ENCODE results near the gene CCNC.

Gene CCNC

GRCh38 chr6:99548706-99549105, 19.8 kb downstream of the CCNC start:
- DNase-seq (ENCODE audit: low read depth in 3 of 3) = no peak

DNA sequence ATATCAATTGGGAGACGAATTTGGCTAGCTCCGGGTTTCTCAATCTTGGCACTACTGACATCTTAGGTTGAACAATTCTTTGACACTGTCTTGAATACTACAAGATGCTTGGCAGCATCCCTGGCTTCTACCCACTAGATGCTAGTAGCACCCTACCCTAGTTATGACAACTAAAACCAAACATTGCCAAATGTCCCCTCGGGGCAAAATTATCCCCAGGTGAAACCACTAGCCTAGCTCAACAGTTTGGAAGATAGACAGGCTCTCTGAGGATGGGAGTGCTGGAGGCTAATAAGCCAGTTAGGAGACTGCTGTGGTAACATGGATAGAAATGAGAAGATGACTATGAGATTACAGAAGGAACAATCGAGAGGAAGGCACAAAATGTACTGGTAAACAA, 20.9 kb downstream of the CCNC start:
- DNase-seq (ENCODE audit: low read depth in 3 of 3) = no peak

DNA sequence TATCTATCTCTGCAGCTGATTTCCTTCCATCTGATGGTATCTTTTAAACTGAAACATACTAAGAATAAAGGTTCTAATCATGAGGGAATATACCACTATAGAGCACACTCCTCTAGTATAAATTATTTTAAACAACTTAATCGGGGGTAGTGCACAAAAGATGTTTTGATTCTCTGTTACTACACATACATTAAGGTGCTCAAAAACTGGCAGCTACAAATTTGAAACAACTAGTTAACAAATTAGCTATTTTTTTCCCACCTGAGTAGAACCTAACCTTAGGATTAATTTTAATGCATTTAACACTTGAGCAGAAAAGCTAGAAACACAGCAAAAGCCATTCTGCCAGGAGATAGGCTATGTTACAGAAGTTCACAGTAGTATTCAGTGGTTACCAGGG, 23.0 kb downstream of the CCNC start:
- DNase-seq (ENCODE audit: low read depth in 3 of 3) = no peak

GRCh38 chr6:99543968-99544367, 24.5 kb downstream of the CCNC start:
- DNase-seq (ENCODE audit: low read depth in 3 of 3) = no peak

GRCh38 chr6:99530627-99531026, 37.8 kb downstream of the CCNC start:
- DNase-seq (ENCODE audit: low read depth in 3 of 3) = no peak

- DNase-seq (ENCODE audit: low read depth in 3 of 3) = no peak
These were observed 45.9 kb downstream of the CCNC start for GRCh38 chr6:99522531-99522930.

- DNase-seq (ENCODE audit: low read depth in 3 of 3) = no peak
These were observed 46.8 kb downstream of the CCNC start for GRCh38 chr6:99521633-99522151.

GRCh38 chr6:99520855-99521632, 47.4 kb downstream of the CCNC start:
- DNase-seq (ENCODE audit: low read depth in 3 of 3) = peak; percentile 33 to 42 (median 34)

GRCh38 chr6:99519446-99519845, 49.0 kb downstream of the CCNC start:
- DNase-seq (ENCODE audit: low read depth in 3 of 3) = no peak

DNA sequence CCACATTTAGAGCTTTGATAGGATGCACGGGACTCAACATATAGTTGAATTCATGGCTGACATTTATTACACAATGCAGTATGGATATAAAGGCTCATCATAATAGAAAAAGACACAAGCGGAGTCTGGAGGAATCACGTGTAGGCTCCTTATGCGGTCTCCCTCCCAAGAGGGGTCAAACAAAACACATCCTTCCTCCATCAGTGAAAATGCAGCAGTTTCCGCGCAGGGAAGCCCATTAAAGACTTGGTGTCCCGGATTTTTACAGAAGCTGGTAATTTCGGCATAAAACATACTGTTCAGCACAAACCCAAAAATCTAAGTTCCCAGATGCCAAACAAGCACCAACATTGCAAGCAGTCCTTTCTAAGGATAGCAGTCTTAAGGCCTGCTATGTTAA, 54.4 kb downstream of the CCNC start:
- no peak for DNase-seq (ENCODE audit: low read depth in 3 of 3)

GRCh38 chr6:99512033-99512432, 56.4 kb downstream of the CCNC start:
- DNase-seq (ENCODE audit: low read depth in 3 of 3) = no peak

DNA sequence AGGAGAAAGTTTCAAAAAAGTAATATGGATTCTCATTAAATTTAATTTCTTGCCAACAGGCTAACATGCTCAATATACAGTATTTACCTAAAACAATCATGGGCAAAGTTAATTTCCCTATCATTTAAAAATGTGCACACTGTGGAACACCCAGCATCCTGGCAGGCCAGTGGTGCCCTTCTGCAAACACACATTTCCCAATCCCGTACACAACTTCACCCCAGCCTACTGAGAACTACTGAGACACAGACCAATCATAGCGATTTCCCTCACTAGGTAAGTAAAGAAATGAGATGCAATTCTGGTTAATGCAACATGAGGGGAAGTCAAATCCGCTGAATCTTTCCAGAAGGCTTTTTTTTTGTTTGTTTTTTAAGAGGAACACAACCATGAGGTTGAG, 60.8 kb downstream of the CCNC start:
- no peak for DNase-seq (ENCODE audit: low read depth in 3 of 3)

DNA sequence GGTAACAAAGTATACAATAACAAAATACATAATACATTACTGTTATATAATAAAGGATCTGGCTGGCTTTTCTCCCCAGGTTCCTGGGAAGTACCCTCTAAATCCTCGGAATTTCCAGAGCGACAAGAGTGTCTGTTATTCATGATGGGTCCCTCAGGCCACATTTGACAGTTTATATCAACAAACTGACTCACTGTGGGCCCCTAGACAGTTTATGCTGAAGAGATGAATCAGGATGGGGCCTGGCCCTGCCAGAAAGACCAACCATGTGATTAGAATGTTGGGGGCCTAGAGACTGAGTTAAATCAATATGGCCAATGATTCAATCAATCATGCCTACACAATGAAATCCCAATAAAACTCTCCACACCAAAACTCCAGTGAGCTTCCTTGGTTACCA, 66.7 kb downstream of the CCNC start:
- DNase-seq (ENCODE audit: low read depth in 3 of 3) = no peak

DNA sequence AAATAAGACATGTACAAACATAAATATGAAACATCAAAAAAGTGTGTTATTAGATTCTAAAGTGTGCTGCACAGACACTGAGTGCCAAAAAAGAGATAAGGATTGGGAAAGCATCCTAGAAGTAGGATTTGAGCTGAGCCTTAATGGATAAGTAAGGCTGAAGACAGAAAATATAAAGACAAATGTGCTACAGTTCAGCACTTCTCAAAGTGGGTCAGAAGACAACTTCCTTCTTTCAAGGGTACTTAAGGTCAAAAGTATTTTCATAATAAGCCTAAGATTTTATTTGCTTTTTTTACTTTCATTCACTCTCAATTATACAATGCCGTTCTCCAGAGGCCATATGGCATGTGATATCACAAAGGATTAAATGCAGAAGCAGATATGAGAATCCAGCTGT, 70.0 kb downstream of the CCNC start:
- no peak for DNase-seq (ENCODE audit: low read depth in 3 of 3)

DNA sequence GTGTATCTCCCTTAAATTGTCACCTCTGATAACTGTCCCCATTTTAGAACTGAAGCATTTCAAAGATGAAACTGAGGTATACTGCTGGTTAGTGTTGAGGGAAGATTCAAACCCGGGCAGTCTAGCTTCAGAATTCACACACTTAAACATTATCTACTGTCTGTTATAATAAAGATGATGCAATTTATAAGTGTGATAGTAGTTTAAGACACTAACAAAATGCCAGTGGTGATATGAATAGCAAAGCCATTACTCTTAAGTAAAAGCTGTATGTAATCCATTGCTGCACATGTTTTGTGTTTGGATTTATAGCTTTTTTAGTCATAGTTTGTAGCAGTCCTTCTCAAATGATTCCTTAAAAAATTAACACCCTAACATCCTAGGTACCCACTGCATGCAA, 73.0 kb downstream of the CCNC start:
- DNase-seq (ENCODE audit: low read depth in 3 of 3) = no peak
